SK-N-MC (cell line): Measurements from ENCODE around the gene ATXN1.

Experiments
- DNase-seq: peaks from one replicate; pipeline ENCODE4 v3.0.0-alpha.2; 2011; ENCODE audit warnings: low read depth, low spot score
- H3K27ac ChIP-seq: fragments of 200-600 bp; sonication (generic); 2 replicates; pipeline ENCODE4 v1.5.1; 2016; ENCODE audit warnings: mixed run types
- H3K36me3 ChIP-seq: fragments of 200-600 bp; sonication (generic); 2 replicates; pipeline ENCODE4 v1.6.1; 2017; ENCODE audit warnings: antibody characterized with exemption, low read length, mixed read lengths; ENCODE audit not compliant: insufficient read depth
- H3K4me3 ChIP-seq: fragments of 200-600 bp; sonication (generic); 2 replicates; pipeline ENCODE4 v1.5.1; 2016
- H3K9ac ChIP-seq: fragments of 200-600 bp; sonication (generic); 2 replicates; pipeline ENCODE4 v1.8.0; 2017; ENCODE audit warnings: mixed run types, mixed read lengths; ENCODE audit not compliant: insufficient read length
- H3K9me3 ChIP-seq: fragments of 200-600 bp; sonication (generic); 2 replicates; pipeline ENCODE4 v1.6.1; 2017; ENCODE audit warnings: low read depth, mild to moderate bottlenecking, antibody characterized with exemption, low read length, moderate library complexity, mixed read lengths
- EZH2 ChIP-seq: fragments of 200-600 bp; sonication (generic); IDR thresholded peaks from one replicate; pipeline ENCODE4 v1.6.1; 2017; ENCODE audit warnings: antibody characterized with exemption
- FOXP2 ChIP-seq: optimal IDR thresholded peaks from 2 replicates; pipeline ENCODE3; 2011; ENCODE audit warnings: mild to moderate bottlenecking, moderate library complexity; ENCODE audit not compliant: insufficient read depth; ENCODE audit errors: extremely low read length, control extremely low read depth
- POLR2AphosphoS5 ChIP-seq: IDR thresholded peaks from 2 replicates; pipeline ENCODE4 v1.6.1; 2012; ENCODE audit warnings: mild to moderate bottlenecking, low read depth, low read length, borderline replicate concordance

ATXN1 gene

DNA sequence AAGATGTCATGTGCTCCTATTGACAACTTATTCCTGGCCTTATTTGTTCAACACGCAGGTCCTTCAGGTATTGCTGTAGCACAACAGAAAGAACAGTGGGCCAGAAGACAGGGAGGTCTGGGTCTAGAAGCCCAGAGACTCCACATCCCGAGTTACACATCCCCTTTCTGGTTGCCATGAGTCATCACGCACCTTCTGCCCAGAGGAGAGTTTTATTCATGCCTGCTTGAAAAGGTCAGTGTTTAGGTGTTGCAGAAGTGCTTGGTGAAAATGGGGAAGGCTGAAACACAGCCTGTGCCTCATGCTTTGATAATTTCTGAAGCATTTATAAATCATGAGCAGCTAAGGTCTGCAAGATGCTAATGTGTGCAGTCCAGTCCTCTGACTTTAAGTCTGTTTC is 266.5 kb downstream of the ATXN1 start:
- no peak for DNase-seq
- H3K9me3 ChIP-seq: no peaks in the 10 kb centered on the region
- no peak overlapping the region for H3K9ac ChIP-seq
- H3K36me3 ChIP-seq: no peaks in the 10 kb centered on the region
- TF ChIP-seq EZH2 (no peak), FOXP2 (no peak), POLR2AphosphoS5 (no peak)
- no peak overlapping the region for H3K27ac ChIP-seq
- no peak overlapping the region for H3K4me3 ChIP-seq

DNA sequence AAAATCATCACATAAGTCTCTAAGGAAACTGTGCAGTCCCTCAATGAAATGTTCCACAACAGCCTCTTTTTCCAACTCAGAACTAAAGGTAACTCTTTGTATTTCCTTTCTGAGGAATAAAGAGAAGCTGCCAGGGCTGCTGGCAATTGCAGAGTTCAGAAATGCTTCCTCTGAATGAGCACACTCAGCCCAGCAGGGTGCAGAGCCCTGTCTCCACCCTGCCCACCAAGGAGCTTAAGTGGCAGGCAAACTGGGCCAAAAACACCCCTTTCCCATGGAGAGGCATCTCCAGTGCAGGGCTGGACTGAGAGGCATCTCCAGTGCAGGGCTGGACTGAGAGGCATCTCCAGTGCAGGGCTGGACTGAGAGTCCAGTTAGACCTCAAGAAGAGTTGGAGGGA is 267.5 kb downstream of the ATXN1 start:
- H3K27ac ChIP-seq: no peak overlapping the region
- no peak for DNase-seq
- H3K9me3 ChIP-seq: no peaks in the 10 kb centered on the region
- H3K4me3 ChIP-seq: no peak overlapping the region
- TF ChIP-seq FOXP2: no peak
- TF ChIP-seq POLR2AphosphoS5: no peak
- TF ChIP-seq EZH2: no peak
- no peak overlapping the region for H3K9ac ChIP-seq
- no peaks in the 10 kb centered on the region for H3K36me3 ChIP-seq

DNA sequence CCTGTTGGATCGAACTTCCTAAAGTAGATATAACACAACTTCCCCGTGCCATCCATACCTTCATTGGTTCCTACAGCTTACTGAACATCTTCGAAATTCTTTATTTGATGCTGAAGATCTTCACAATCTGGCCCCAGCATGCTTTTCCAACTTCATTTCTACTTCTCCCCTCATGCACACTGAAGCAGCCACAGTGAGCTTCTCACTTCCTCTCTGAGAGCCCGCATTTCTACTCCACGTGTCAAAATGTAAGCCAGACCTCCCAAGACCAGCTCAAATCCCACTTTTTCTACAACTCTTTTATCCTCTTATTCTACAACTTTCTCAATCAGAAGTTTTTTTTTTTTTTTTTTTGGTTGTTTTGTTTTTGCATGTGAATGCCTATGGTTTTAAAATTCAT is 268.1 kb downstream of the ATXN1 start:
- Histone ChIP-seq H3K9me3 (no peaks in the 10 kb centered on the region), H3K4me3 (no peak overlapping the region), H3K27ac (no peak overlapping the region), H3K9ac (no peak overlapping the region), H3K36me3 (no peaks in the 10 kb centered on the region)
- no peak for TF ChIP-seq POLR2AphosphoS5
- TF ChIP-seq EZH2: no peak
- TF ChIP-seq FOXP2: no peak
- DNase-seq: no peak

DNA sequence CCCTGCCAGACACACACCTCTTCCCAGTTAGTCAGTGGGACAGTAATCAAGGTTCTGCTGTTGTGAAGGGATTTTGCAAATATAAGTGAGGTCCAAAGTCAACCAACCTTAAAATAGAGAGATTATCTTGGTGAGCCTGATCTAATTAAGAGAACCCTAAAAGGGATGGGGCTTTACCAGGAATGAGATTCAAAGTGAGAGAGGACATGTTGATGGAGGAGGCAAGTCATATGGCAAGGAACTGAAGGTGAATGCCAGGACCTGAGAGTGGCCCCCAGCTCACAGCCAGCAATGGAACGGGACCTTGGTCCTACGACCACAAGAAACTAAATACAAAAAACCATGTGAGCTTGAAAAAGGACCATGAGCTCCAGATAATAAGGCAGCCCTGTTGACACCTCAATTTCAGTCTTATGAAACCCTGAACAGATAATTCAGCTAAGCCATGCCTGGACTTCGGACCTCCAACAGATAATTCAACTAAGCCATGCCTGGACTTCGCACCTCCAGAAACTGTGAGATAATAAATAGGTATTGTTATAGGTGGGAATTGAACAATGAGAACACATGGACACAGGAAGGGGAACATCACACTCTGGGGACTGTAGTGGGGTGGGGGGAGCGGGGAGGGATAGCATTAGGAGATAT is 269.5 kb downstream of the ATXN1 start:
- Histone ChIP-seq H3K27ac (no peak overlapping the region), H3K4me3 (no peak overlapping the region), H3K9ac (no peak overlapping the region), H3K9me3 (no peaks in the 10 kb centered on the region), H3K36me3 (no peaks in the 10 kb centered on the region)
- TF ChIP-seq POLR2AphosphoS5 (no peak), FOXP2 (no peak), EZH2 (no peak)
- DNase-seq: no peak

DNA sequence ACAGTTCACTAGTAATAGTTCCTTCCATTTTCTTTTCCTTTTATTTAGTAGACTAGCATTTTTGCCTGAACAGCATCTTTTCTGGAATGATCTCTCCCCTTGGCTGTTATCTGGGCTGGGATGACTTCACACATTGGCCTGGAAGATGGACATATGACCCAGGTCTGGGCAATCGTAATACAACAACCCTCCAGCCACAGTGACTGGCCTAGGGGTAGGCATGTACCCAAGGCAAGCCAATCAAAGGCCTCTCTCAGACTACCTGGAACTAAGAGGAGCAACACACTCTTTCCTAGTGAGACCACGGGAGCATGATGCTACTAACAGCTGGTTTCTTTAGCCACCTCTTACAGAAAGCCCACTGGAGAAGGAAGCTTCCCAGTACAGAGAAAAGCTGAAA is 270.6 kb downstream of the ATXN1 start:
- Histone ChIP-seq H3K9me3 (no peaks in the 10 kb centered on the region), H3K4me3 (no peak overlapping the region), H3K36me3 (no peaks in the 10 kb centered on the region), H3K9ac (no peak overlapping the region), H3K27ac (no peak overlapping the region)
- TF ChIP-seq POLR2AphosphoS5 (no peak), FOXP2 (no peak), EZH2 (no peak)
- no peak for DNase-seq

DNA sequence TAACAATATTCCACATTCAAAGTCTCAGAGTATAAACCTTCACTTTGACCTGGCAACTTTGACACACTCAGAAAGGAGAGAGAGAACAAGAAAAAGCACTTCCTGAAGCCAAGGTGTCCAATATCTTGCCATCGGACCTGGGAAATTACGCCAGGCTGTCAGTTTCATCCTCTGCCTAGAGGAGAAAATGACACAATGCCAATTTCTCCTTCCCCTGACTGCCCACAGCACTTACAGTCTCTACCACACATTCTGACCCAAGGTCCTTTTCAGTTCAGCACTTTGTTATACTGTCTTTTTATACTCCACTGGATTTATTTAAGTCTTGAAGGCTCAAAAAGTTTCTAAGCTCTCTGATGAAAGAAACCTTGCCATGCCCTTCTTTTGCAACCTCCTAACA is 272.4 kb downstream of the ATXN1 start:
- DNase-seq: no peak
- H3K36me3 ChIP-seq: no peaks in the 10 kb centered on the region
- no peaks in the 10 kb centered on the region for H3K9me3 ChIP-seq
- H3K9ac ChIP-seq: no peak overlapping the region
- H3K27ac ChIP-seq: no peak overlapping the region
- TF ChIP-seq EZH2 (no peak), FOXP2 (no peak), POLR2AphosphoS5 (no peak)
- H3K4me3 ChIP-seq: no peak overlapping the region

DNA sequence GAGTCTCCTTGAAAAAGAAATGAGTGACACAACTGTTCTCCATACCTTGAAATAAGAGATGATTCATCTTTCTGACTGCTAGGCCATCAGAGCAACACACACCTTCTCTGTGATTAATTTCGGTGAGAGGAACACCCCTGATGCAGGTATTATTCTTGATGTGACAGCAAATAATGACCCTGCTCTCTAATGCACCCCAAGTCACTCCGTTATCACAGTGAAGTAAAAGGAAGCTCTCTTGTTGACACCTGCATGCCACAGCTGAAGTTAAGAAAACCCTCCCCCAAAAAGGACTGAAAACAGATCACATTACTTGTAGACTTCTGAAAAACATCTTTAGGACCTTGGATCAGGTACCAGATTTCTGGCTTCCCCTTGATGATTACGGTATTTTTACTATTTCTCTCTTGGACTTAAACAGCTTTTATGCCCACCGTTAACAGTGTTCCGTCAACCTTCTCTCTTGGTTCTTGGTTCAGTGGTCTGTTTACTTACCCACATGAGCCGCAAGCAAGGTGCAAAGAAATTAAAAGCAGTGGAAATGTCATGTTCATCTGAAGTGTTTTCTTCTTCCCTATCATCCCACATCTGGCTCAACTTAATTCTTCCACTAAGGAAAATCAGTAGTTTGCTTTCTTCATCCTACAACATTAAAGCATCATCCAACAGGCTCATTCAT is 273.1 kb downstream of the ATXN1 start:
- Histone ChIP-seq H3K4me3 (no peak overlapping the region), H3K36me3 (no peaks in the 10 kb centered on the region), H3K27ac (no peak overlapping the region), H3K9ac (no peak overlapping the region), H3K9me3 (no peaks in the 10 kb centered on the region)
- TF ChIP-seq FOXP2 (no peak), POLR2AphosphoS5 (no peak), EZH2 (no peak)
- no peak for DNase-seq

DNA sequence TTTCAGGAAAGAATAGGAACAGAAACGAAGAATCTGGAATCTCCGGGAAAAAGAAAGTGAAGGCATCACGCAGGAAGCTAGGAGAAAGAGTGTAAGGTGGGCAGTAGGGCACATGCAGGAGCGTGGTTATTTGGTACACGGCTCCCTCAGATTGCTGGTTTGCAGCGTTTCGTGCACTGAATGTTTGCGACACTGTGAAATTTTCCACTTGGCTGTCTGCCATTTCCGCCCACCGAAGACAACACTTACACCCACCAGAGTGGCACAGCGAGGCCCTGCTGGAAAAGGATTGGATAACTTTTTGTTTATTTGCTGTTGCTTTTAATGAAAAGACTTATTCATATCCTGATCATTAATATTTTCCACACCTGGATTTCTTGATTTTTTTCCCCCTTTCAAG is 274.6 kb downstream of the ATXN1 start:
- no peak for DNase-seq
- Histone ChIP-seq H3K9me3 (no peaks in the 10 kb centered on the region), H3K36me3 (no peaks in the 10 kb centered on the region), H3K27ac (no peak overlapping the region), H3K4me3 (no peak overlapping the region), H3K9ac (no peak overlapping the region)
- TF ChIP-seq EZH2: no peak
- no peak for TF ChIP-seq FOXP2
- TF ChIP-seq POLR2AphosphoS5: no peak
